GM23248 (cell line): ENCODE data around the gene CRTC3.

ENCODE experiments used
- EZH2 ChIP-seq: fragments of 200-600 bp; sonication (generic); IDR thresholded peaks from 2 replicates; pipeline ENCODE4 v1.6.1; 2018; ENCODE audit warnings: antibody characterized with exemption, mild to moderate bottlenecking; ENCODE audit not compliant: insufficient read depth, poor library complexity, severe bottlenecking
- EZH2phosphoT487 ChIP-seq: fragments of 200-600 bp; sonication (generic); IDR thresholded peaks from 2 replicates; pipeline ENCODE4 v1.6.1; 2018; ENCODE audit warnings: antibody characterized with exemption, moderate library complexity, mild to moderate bottlenecking, low read depth; ENCODE audit not compliant: insufficient read depth

- TF ChIP-seq EZH2 (no peak), EZH2phosphoT487 (no peak)
Measured at GRCh38 chr15:90617171-90617570, 87.4 kb downstream of the CRTC3 start.
